ENCODE measurements around the gene PRRG2.

PRRG2 gene

GRCh38 chr19:49557641-49558325 lies 23.3 kb upstream of the PRRG2 start:
- DNase-seq = no peak

DNA sequence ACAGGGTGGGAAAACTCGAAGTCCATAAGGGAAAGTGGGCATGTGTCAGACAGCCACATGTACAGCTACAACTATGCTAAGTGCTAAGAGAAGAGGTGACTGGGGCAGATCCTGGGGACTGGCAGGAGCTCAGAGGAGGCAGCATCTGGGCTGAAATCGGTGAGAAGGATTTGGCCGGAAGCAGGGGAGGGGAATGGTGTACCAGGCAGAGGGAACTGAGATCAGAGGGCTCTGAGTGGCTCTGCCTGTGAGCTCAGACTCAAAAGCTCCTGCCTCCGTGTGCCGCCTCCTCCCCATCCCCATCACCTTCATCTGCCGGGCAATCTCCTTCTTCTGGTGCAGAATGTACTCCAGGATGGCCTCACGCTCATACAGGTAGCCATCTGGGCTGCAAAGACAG lies 22.5 kb upstream of the PRRG2 start:
- DNase-seq = no peak

- no peak for DNase-seq
These were observed 21.7 kb upstream of the PRRG2 start for GRCh38 chr19:49559443-49559842.

DNA sequence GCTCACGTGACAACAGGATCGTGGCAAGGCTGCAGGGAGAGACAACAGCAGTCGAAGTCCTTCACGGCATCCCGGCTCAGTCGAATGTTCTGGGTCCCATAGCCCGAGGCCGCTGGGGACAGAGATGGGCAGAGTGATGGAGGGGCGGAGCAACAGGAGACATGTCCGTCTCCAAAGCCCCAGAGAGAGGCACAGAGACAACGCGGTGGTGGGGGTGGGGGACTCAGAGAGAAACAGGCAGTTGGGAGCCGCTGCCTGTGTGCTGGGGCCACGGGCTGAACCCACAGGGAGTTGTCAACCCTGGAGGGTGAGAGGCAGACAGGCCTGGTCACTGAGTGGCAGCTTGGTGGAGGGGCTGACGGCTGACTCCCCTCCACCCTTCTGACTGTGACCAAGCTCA lies 21.2 kb upstream of the PRRG2 start:
- no peak for DNase-seq

GRCh38 chr19:49560358-49560900 lies 20.7 kb upstream of the PRRG2 start:
- DNase-seq = no peak

DNA sequence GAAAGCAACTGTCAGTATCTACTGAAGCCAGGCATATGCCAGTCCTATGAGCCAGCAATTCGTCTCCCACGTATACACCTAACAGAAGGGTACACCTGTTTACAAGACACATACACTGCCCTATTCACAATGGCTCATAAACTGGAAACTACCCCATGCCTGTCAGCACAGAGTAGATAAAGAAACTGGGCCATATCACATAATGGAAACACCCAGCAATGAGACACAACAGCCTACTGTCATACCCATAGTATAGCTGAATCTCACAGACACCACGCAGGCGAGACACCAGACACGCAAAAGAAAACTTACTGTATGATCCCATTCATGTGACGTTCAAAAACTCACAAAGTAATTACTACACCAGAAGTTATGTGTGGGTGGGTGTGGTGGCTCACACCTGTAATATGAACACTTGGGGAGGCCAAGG lies 16.5 kb upstream of the PRRG2 start:
- no peak for DNase-seq

DNA sequence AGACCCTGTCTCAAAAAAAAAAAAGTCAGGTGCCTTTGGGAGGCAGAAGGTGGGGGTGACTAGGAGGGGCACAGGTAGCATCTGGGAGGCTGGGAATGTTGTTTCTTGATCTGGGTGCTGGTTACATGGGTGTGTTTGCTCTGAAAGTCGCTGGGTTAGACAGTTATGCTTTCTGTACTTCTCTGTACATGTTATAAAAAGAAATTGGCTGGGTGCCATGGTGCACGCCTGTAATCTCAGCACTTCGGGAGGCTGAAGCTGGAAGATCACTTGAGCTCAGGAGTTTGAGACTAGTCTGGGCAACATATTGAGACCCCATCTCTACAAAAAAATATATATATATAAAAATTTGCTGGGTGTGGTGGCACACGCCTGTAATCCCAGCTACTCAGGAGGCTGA lies 15.9 kb upstream of the PRRG2 start:
- DNase-seq = no peak

GRCh38 chr19:49566302-49566701 lies 14.8 kb upstream of the PRRG2 start:
- no peak for DNase-seq

- no peak for DNase-seq
These were observed 13.2 kb upstream of the PRRG2 start for GRCh38 chr19:49567861-49568441.

- DNase-seq = peak; percentile 54
These were observed 10.8 kb upstream of the PRRG2 start for GRCh38 chr19:49570138-49570856.

- DNase-seq = no peak
These were observed 10.0 kb upstream of the PRRG2 start for GRCh38 chr19:49570997-49571676.

- DNase-seq = no peak
These were observed 8.1 kb upstream of the PRRG2 start for GRCh38 chr19:49573009-49573408.

GRCh38 chr19:49573425-49573824 lies 7.7 kb upstream of the PRRG2 start:
- no peak for DNase-seq

DNA sequence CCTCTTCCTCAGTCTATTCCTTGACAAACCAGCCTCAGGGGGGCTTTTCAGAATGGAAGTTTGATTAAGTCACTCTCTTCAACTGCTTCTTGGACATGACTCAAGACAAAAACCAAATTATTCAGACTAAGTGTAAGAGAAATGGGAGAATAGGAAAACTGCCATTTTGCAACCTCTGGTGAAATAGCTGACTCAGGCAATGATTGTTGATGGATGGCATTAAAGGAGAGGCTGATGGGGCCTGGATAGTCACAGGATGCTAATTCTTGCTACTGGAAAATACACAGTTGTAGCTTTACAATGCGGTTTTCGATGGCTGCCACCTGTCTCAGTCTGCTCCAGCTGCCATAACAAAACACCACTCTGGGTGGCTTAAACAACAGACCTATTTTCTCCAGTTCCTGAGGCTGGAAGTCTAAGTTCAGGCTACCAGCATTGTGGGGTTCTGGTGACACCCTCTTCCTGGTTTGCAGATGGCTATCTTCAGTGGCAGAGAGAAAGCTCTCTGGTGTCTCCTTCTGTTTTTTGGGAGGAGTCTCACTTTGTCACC lies 6.8 kb upstream of the PRRG2 start:
- DNase-seq = no peak

- DNase-seq = no peak
These were observed 1.9 kb upstream of the PRRG2 start for GRCh38 chr19:49579193-49579592.

- no peak for DNase-seq
These were observed 1.2 kb upstream of the PRRG2 start for GRCh38 chr19:49579947-49580263.

- peak; percentile 75 for DNase-seq
These were observed 681 bp upstream of the PRRG2 start, which contains the start of gene NOSIP for GRCh38 chr19:49580264-49581006. Gene NOSIP (minus strand): TSS chr19:49580556. CDS start chr19:49560691, 19,865 bp downstream.

GRCh38 chr19:49583239-49583638 lies 2.1 kb downstream of the PRRG2 start:
- DNase-seq = no peak

DNA sequence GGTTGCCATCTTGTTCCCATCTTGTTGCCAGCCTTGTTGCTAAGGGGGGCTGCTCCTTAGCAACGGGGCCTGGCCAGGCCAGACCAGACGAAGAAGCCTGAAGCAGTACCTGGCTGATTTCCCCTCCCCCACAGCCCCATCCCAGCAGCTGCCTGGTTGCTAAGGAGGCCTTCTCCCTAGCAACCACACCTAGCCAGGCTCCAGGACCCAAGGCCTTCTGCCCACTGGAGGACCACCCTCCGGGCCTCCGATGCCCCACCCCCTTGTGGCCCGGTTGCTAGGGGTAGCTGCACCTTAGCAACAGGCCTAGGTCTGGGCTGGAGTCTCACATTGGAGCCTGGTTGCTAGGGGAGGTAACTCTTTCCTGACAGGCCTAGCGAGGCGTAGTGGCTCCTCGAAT lies 3.9 kb downstream of the PRRG2 start:
- no peak for DNase-seq

DNA sequence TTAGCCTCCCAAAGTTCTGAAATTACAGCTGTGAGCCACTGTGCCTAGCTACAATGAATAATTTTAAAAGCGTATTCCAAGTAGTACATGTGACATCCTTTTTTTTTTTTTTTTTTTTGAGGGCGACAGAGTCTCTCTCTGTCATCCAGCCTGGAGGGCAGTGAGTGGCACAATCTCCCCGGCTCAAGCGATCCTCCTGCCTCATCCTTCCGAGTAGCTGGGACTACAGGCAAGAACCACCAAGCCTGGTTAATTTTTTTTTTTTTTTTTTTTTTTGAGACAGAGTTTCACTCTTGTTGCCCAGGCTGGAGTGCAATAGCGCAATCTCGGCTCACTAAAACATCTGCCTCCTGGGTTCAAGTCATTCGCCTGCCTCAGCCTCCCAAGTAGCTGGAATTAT lies 6.1 kb downstream of the PRRG2 start:
- DNase-seq = no peak

GRCh38 chr19:49588365-49589122 lies 7.4 kb downstream of the PRRG2 start:
- no peak for DNase-seq

DNA sequence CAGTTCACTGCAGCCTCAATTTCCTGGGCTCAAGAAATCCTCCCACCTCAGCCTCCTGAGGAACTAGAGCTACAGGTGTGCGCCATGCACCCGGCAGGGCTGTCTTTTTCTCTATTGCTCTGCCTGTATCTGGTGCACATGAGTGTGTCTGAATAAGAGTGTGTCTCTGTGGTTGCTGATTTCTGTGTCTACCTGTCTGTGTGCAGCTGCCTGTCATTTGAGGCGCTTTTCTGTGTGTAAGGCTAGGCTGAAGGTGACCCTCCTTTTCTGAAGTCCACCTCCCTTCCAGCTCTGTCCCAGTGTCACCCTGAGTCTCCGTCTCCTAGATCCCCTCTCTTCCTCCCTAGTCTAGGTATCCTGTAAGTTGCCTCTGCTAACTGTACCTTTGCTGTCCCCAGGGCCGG lies 8.4 kb downstream of the PRRG2 start:
- no peak for DNase-seq
